ENCODE results near the gene NR2C1.

DNA sequence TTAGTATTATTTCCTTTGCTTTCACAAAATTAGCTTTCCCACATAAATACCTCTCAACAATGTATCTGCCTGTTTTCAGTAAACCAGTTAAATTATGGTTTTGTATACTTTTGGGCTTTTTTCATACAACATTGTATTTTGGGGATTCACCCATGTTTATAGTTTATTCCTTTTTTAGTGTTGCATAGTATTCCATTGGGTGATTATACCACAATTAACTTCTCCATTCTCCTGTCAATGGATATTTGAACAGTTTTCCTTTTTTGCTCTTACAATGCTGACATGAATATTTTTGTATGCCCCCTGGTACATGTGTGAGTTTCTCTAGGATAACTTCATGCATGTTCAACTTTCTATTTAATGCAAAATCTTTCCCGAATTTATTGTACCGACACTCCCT is 57.3 kb downstream of the NR2C1 start:
- TF ChIP-seq POLR2A (IDR thresholded peaks at IDR 0.05; ENCODE audit: low read depth, low read length) = no peak
- TF ChIP-seq FOXM1 (IDR thresholded peaks at IDR 0.05; ENCODE audit: low read depth, low read length) = no peak
- no peak for TF ChIP-seq CTCF (IDR thresholded peaks at IDR 0.05 in 2 of 3, conservative IDR thresholded peaks at IDR 0.05 in 1 of 3; ENCODE audit: control insufficient read depth in 2 of 3, extremely low read depth in 1 of 3, insufficient read depth in 1 of 3, low read depth in 3 of 3, low read length in 3 of 3)
- TF ChIP-seq, protein P1, sequence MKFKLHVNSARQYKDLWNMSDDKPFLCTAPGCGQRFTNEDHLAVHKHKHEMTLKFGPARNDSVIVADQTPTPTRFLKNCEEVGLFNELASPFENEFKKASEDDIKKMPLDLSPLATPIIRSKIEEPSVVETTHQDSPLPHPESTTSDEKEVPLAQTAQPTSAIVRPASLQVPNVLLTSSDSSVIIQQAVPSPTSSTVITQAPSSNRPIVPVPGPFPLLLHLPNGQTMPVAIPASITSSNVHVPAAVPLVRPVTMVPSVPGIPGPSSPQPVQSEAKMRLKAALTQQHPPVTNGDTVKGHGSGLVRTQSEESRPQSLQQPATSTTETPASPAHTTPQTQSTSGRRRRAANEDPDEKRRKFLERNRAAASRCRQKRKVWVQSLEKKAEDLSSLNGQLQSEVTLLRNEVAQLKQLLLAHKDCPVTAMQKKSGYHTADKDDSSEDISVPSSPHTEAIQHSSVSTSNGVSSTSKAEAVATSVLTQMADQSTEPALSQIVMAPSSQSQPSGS (IDR thresholded peaks at IDR 0.05; ENCODE audit: low read length) = no peak

Measured in GM12878 (cell line).